Measurements from ENCODE around the gene SNN. TPM values are rescaled to one million over a fixed set of nuclear protein-coding genes. Genes with fewer than 3 reads are reported as not detected.
A peak's percentile ranks its signal among the peaks of the same experiment; 100 is the strongest.

The SNN gene
- total and polyA plus RNA-seq, 2 of the 8 experiments (the other 6 are each of a cell fraction or from before 2014, with no cell fraction given): 37.4 to 66.9 TPM

- Histone ChIP-seq H3K4me1 (replicated peaks in 1 of 4; ENCODE audit: control insufficient read depth in 3 of 4, insufficient read depth in 4 of 4, low read length in 3 of 4) (peaks cover 0 to 19% (median 14%) of the 10 kb centered on the region in 4 experiments; a peak in 6 of 7 replicates), H2AK5ac (ENCODE audit: low read depth, low read length) (no peak overlapping the region), H4K5ac (ENCODE audit: insufficient read length, low read depth, low read length) (no peak overlapping the region), H3K4me2 (ENCODE audit: insufficient read depth in 1 of 2, low read depth in 2 of 2, low read length in 2 of 2) (no peak overlapping the region), H3K9me3 (ENCODE audit: insufficient read depth in 2 of 2, low read depth in 1 of 2, low read length in 1 of 2) (no peaks in the 10 kb centered on the region), H3K14ac (ENCODE audit: insufficient read length) (no peak overlapping the region), H2BK15ac (ENCODE audit: low read length) (no peak overlapping the region), H2AFZ (ENCODE audit: low read length) (no peak overlapping the region), H3K4me3 (ENCODE audit: extremely low read depth in 1 of 4, insufficient read depth in 2 of 4, low read depth in 3 of 4, low read length in 4 of 4) (no peak overlapping the region), H3K18ac (ENCODE audit: extremely low read depth, low read length) (no peak overlapping the region), H3K23me2 (ENCODE audit: low read depth, low read length) (no peaks in the 10 kb centered on the region), H2BK5ac (ENCODE audit: low read depth, low read length) (no peak overlapping the region), H3K4ac (replicated peaks; ENCODE audit: insufficient read length, low read depth, low read length) (no peak overlapping the region), H3K56ac (replicated peaks; ENCODE audit: insufficient read length, low read depth, low read length) (no peak overlapping the region), H3K36me3 (ENCODE audit: control insufficient read depth in 2 of 4, insufficient read depth in 4 of 4, low read length in 3 of 4) (no peaks in the 10 kb centered on the region), H2BK120ac (replicated peaks; ENCODE audit: low read depth, low read length) (no peak overlapping the region), H3K27ac (ENCODE audit: low read depth, low read length) (no peak overlapping the region), H3K9ac (replicated peaks in 1 of 4; ENCODE audit: extremely low read depth in 1 of 4, low read depth in 3 of 4, low read length in 3 of 4) (no peak overlapping the region), H3K23ac (ENCODE audit: insufficient read length) (no peak overlapping the region), H4K91ac (replicated peaks; ENCODE audit: insufficient read length, low read length) (no peak overlapping the region), H4K8ac (ENCODE audit: extremely low read depth, insufficient read depth, low read length) (no peak overlapping the region), H3K79me1 (ENCODE audit: low read depth, low read length) (no peaks in the 10 kb centered on the region), H3K79me2 (ENCODE audit: control insufficient read depth in 1 of 2, insufficient read depth in 2 of 2, low read length in 2 of 2) (no peaks in the 10 kb centered on the region), H4K20me1 (replicated peaks in 1 of 2; ENCODE audit: control insufficient read depth in 1 of 2, insufficient read depth in 2 of 2, low read length in 2 of 2) (no peaks in the 10 kb centered on the region), H2BK12ac (ENCODE audit: low read depth, low read length) (peak overlapping the region; percentile 33; the same call in 1 of the 2 replicates), H2BK20ac (ENCODE audit: low read length) (no peak overlapping the region), H3K27me3 (replicated peaks in 1 of 4; ENCODE audit: control insufficient read depth in 3 of 4, extremely low read depth in 1 of 4, insufficient read depth in 3 of 4, low read length in 3 of 4) (peaks cover 0 to 3% (median 0%) of the 10 kb centered on the region in 4 experiments; a peak in 1 of 7 replicates)
- CTCF ChIA-PET (ENCODE audit: partially characterized antibody): interaction anchor here (0.7 to 1.4 kb wide), 3 partner anchors 64 to 350 kb away, joined by 3 to 4 read pairs (median 4); no protein-coding TSS in a partner anchor
- POLR2A ChIA-PET (ENCODE audit: partially characterized antibody): no interaction called here
- no peak for FAIRE-seq
- WGBS, 2 experiments (ENCODE audit: extremely low coverage in 1 of 2, insufficient coverage in 1 of 2, insufficient read length in 1 of 2, insufficient replicate concordance in 2 of 2, low coverage in 1 of 2, low lambda C conversion rate in 2 of 2, missing lambda C conversion rate in 1 of 2): 85% methylated on average over 5 of the region's 5 CpGs; no CpG with 5 or more reads in 1 of the 2 experiments
- no peak for DNase-seq (ENCODE audit: low read depth in 1 of 2, low spot score in 2 of 2)
- TF ChIP-seq CEBPB (IDR thresholded peaks at IDR 0.05; ENCODE audit: low read depth, low read length): no peak
- TF ChIP-seq SUZ12 (IDR thresholded peaks at IDR 0.05; ENCODE audit: low read length): no peak
- no peak for TF ChIP-seq CTCF (IDR thresholded peaks at IDR 0.05; ENCODE audit: control extremely low read depth in 1 of 3, insufficient read depth in 1 of 3, low read depth in 1 of 3, low read length in 3 of 3)
- no peak for TF ChIP-seq TBP (IDR thresholded peaks at IDR 0.05; ENCODE audit: low read depth, low read length)
- no peak for TF ChIP-seq TAF1 (IDR thresholded peaks at IDR 0.05; ENCODE audit: low read depth, low read length)
- TF ChIP-seq BRCA1 (IDR thresholded peaks at IDR 0.05; ENCODE audit: low read depth, low read length): no peak
- TF ChIP-seq SIX5 (IDR thresholded peaks at IDR 0.05; ENCODE audit: low read depth, low read length): no peak
- TF ChIP-seq CHD2 (IDR thresholded peaks at IDR 0.05; ENCODE audit: low read length): no peak
- no peak for TF ChIP-seq KDM4A (IDR thresholded peaks at IDR 0.05; ENCODE audit: low read depth, low read length, severe bottlenecking)
- TF ChIP-seq GTF2F1 (IDR thresholded peaks at IDR 0.05; ENCODE audit: borderline replicate concordance, low read depth, low read length): no peak
- no peak for TF ChIP-seq SIN3A (conservative IDR thresholded peaks at IDR 0.05 in 1 of 2, IDR thresholded peaks at IDR 0.05 in 1 of 2; ENCODE audit: low read depth in 1 of 2, low read length in 2 of 2)
Measured at GRCh38 chr16:11662582-11662981, 5.7 kb upstream of the SNN start.
